Measurements from ENCODE around the gene DMGDH. TPM values are rescaled to one million over a fixed set of nuclear protein-coding genes. Genes with fewer than 3 reads are reported as not detected.

DMGDH gene
- total and polyA plus RNA-seq, 7 donors: 0.41 to 5.3 (median 2.1) TPM; not detected in 2

GRCh38 chr5:79014631-79015030 lies 54.8 kb downstream of the DMGDH start:
- Histone ChIP-seq H3K4me1 (no peaks in the 10 kb centered on the region), H3K4me3 (no peak overlapping the region), H3K27ac (no peak overlapping the region), H3K36me3 (no peaks in the 10 kb centered on the region), H3K27me3 (no peaks in the 10 kb centered on the region), H3K9me3 (no peaks in the 10 kb centered on the region)
- intact Hi-C loops (cut with DNase I): no loop called here
- TF ChIP-seq POLR2AphosphoS5 (IDR thresholded peaks at IDR 0.05) (no peak), EP300 (IDR thresholded peaks at IDR 0.05) (no peak), POLR2A (IDR thresholded peaks at IDR 0.05) (no peak), CTCF (IDR thresholded peaks at IDR 0.05) (no peak)
- no peak for DNase-seq
- whole genome bisulfite sequencing, 2 donors: 48 to 72% methylated on average over 2 of the region's 2 CpGs

- intact Hi-C loops (cut with DNase I): no loop called here
- Histone ChIP-seq H3K36me3 (no peaks in the 10 kb centered on the region), H3K27me3 (no peaks in the 10 kb centered on the region), H3K4me1 (no peaks in the 10 kb centered on the region), H3K4me3 (no peak overlapping the region), H3K9me3 (no peaks in the 10 kb centered on the region), H3K27ac (no peak overlapping the region)
- TF ChIP-seq EP300 (IDR thresholded peaks at IDR 0.05) (no peak), POLR2A (IDR thresholded peaks at IDR 0.05) (no peak), CTCF (IDR thresholded peaks at IDR 0.05) (no peak), POLR2AphosphoS5 (IDR thresholded peaks at IDR 0.05) (no peak)
- no peak for DNase-seq
Measured at GRCh38 chr5:79011869-79012268, 57.6 kb downstream of the DMGDH start.

- Histone ChIP-seq H3K4me3 (no peak overlapping the region), H3K9me3 (no peaks in the 10 kb centered on the region), H3K27me3 (no peaks in the 10 kb centered on the region), H3K27ac (no peak overlapping the region), H3K36me3 (no peaks in the 10 kb centered on the region), H3K4me1 (no peaks in the 10 kb centered on the region)
- TF ChIP-seq CTCF (IDR thresholded peaks at IDR 0.05): no peak
- TF ChIP-seq EP300 (IDR thresholded peaks at IDR 0.05): no peak
- TF ChIP-seq POLR2AphosphoS5 (IDR thresholded peaks at IDR 0.05): no peak
- no peak for TF ChIP-seq POLR2A (IDR thresholded peaks at IDR 0.05)
- intact Hi-C loops (cut with DNase I): no loop called here
- 95% methylated on average over 1 of the region's 1 CpG for WGBS, 2 donors
- DNase-seq: no peak
Measured at GRCh38 chr5:79011219-79011836, 58.1 kb downstream of the DMGDH start.

- Histone ChIP-seq H3K27me3 (no peaks in the 10 kb centered on the region), H3K36me3 (no peaks in the 10 kb centered on the region), H3K4me1 (no peaks in the 10 kb centered on the region), H3K27ac (no peak overlapping the region), H3K9me3 (no peaks in the 10 kb centered on the region), H3K4me3 (no peak overlapping the region)
- TF ChIP-seq POLR2AphosphoS5 (IDR thresholded peaks at IDR 0.05) (no peak), POLR2A (IDR thresholded peaks at IDR 0.05) (no peak), EP300 (IDR thresholded peaks at IDR 0.05) (no peak), CTCF (IDR thresholded peaks at IDR 0.05) (no peak)
- DNase-seq: no peak
- intact Hi-C loops (cut with DNase I): no loop called here
- 59 to 93% methylated on average over 3 of the region's 3 CpGs for WGBS, 2 donors
Measured at GRCh38 chr5:79008362-79008761, 61.1 kb downstream of the DMGDH start.

GRCh38 chr5:79007872-79008271 lies 61.6 kb downstream of the DMGDH start:
- H3K4me3 ChIP-seq: no peak overlapping the region
- TF ChIP-seq POLR2AphosphoS5 (IDR thresholded peaks at IDR 0.05) (no peak), EP300 (IDR thresholded peaks at IDR 0.05) (no peak), POLR2A (IDR thresholded peaks at IDR 0.05) (no peak), CTCF (IDR thresholded peaks at IDR 0.05) (no peak)
- H3K27me3 ChIP-seq: no peaks in the 10 kb centered on the region
- H3K9me3 ChIP-seq: no peaks in the 10 kb centered on the region
- H3K27ac ChIP-seq: no peak overlapping the region
- intact Hi-C loops (cut with DNase I): no loop called here
- H3K36me3 ChIP-seq: no peaks in the 10 kb centered on the region
- DNase-seq: no peak
- WGBS, 2 donors: 82 to 98% methylated on average over 3 of the region's 3 CpGs
- H3K4me1 ChIP-seq: no peaks in the 10 kb centered on the region

Measured in sigmoid colon (tissue), 7 donors.